GM18511 (cell line): ENCODE data around the gene KCNJ6.

Source experiments
- ATAC-seq: cut with Tn5 transposase; IDR thresholded peaks from one replicate; pipeline ENCODE4 v1.9.1; 2021; ENCODE audit warnings: mild to moderate bottlenecking, moderate library complexity; ENCODE audit not compliant: unreplicated experiment

KCNJ6 gene

GRCh38 chr21:37905291-37905690 is 11.0 kb downstream of the KCNJ6 start:
- ATAC-seq = no peak

GRCh38 chr21:37904856-37905255 is 11.4 kb downstream of the KCNJ6 start:
- ATAC-seq = no peak

GRCh38 chr21:37903396-37903795 is 12.9 kb downstream of the KCNJ6 start:
- ATAC-seq = no peak

- ATAC-seq = no peak
Measured at GRCh38 chr21:37899146-37899545, 17.1 kb downstream of the KCNJ6 start.

- ATAC-seq = no peak
Measured at GRCh38 chr21:37896788-37897187, 19.5 kb downstream of the KCNJ6 start.

GRCh38 chr21:37891972-37892371 is 24.3 kb downstream of the KCNJ6 start:
- ATAC-seq = no peak

- ATAC-seq = no peak
Measured at GRCh38 chr21:37888659-37889058, 27.6 kb downstream of the KCNJ6 start.

- no peak for ATAC-seq
Measured at GRCh38 chr21:37886726-37887299, 29.4 kb downstream of the KCNJ6 start.

- ATAC-seq = no peak
Measured at GRCh38 chr21:37886120-37886519, 30.1 kb downstream of the KCNJ6 start.

- no peak for ATAC-seq
Measured at GRCh38 chr21:37878946-37879660, 37.2 kb downstream of the KCNJ6 start.

GRCh38 chr21:37877888-37878684 is 38.2 kb downstream of the KCNJ6 start:
- ATAC-seq = no peak

GRCh38 chr21:37877171-37877570 is 39.1 kb downstream of the KCNJ6 start:
- ATAC-seq = no peak

GRCh38 chr21:37876561-37876960 is 39.7 kb downstream of the KCNJ6 start:
- no peak for ATAC-seq

GRCh38 chr21:37874904-37875780 is 41.1 kb downstream of the KCNJ6 start:
- no peak for ATAC-seq

- ATAC-seq = no peak
Measured at GRCh38 chr21:37874481-37874880, 41.8 kb downstream of the KCNJ6 start.

- no peak for ATAC-seq
Measured at GRCh38 chr21:37873655-37874054, 42.6 kb downstream of the KCNJ6 start.

- ATAC-seq = no peak
Measured at GRCh38 chr21:37871121-37871862, 45.0 kb downstream of the KCNJ6 start.

GRCh38 chr21:37870221-37870620 is 46.0 kb downstream of the KCNJ6 start:
- no peak for ATAC-seq

GRCh38 chr21:37869661-37870060 is 46.6 kb downstream of the KCNJ6 start:
- no peak for ATAC-seq
